CD4-positive, alpha-beta memory T cell (primary cell): ENCODE data around the gene SYCN. TPM values are rescaled to one million over a fixed set of nuclear protein-coding genes. Genes with fewer than 3 reads are reported as not detected.

Experiments
- CTCF ChIA-PET: fragments of 350-600 bp; sonication (Branson Sonifier 250); formaldehyde crosslinking; loops from one replicate; lab custom pipeline; 2021; ENCODE audit warnings: inconsistent platforms; ENCODE audit not compliant: partially characterized antibody; lab: Charles Lee
- POLR2A ChIA-PET: fragments of 350-600 bp; sonication (Branson Sonifier 250); formaldehyde crosslinking; loops from one replicate; lab custom pipeline; 2021; ENCODE audit not compliant: partially characterized antibody; lab: Charles Lee
- DNase-seq, 5 donors: peaks; one replicate each; pipeline versions ENCODE4 v3.0.0 to v3.0.0-alpha.2; 2020 to 2022; ENCODE audit warnings: mixed read lengths in 1 of 5
- H3K27ac ChIP-seq: one replicate; pipeline ENCODE4 v1.7.0; 2013; ENCODE audit warnings: low read depth, low read length
- H3K27me3 ChIP-seq: 2 replicates; pipeline ENCODE4 v1.7.0; 2013; ENCODE audit warnings: mild to moderate bottlenecking, low read length, moderate library complexity; ENCODE audit not compliant: insufficient read depth
- H3K36me3 ChIP-seq: 2 replicates; pipeline ENCODE4 v1.7.0; 2013; ENCODE audit warnings: mild to moderate bottlenecking, low read length, moderate library complexity; ENCODE audit not compliant: insufficient read depth
- H3K4me1 ChIP-seq: 2 replicates; pipeline ENCODE4 v1.7.0; 2013; ENCODE audit warnings: mild to moderate bottlenecking, low read length, moderate library complexity; ENCODE audit not compliant: insufficient read depth
- H3K4me3 ChIP-seq, 2 donors: one replicate each; pipeline ENCODE4 v1.7.0; 2013; ENCODE audit warnings: low read length in 2 of 2, mild to moderate bottlenecking in 1 of 2
- H3K9me3 ChIP-seq, 2 donors: one replicate each; pipeline ENCODE4 v1.7.0; 2013; ENCODE audit warnings: low read length in 2 of 2, control low read depth in 1 of 2; ENCODE audit not compliant: control insufficient read depth in 1 of 2
- H3K27ac Mint-ChIP-seq, 7 donors: one replicate each; pipeline ENCODE4 v1.8.0; 2020 to 2021; ENCODE audit warnings: mixed read lengths in 7 of 7, mild to moderate bottlenecking in 6 of 7, inconsistent platforms in 3 of 7, moderate library complexity in 3 of 7
- H3K27me3 Mint-ChIP-seq, 2 donors: one replicate each; pipeline ENCODE4 v1.8.0; 2020 to 2021; ENCODE audit warnings: mixed read lengths in 2 of 2
- H3K36me3 Mint-ChIP-seq, 2 donors: one replicate each; pipeline ENCODE4 v1.8.0; 2020 to 2021; ENCODE audit warnings: mixed read lengths in 2 of 2, inconsistent platforms in 1 of 2, mild to moderate bottlenecking in 1 of 2
- H3K4me1 Mint-ChIP-seq, 4 donors: one replicate each; pipeline ENCODE4 v1.8.0; 2020 to 2021; ENCODE audit warnings: mixed read lengths in 4 of 4, mild to moderate bottlenecking in 1 of 4
- H3K4me3 Mint-ChIP-seq, 8 donors: one replicate each; pipeline ENCODE4 v1.8.0; 2020 to 2021; ENCODE audit warnings: mixed read lengths in 8 of 8, mild to moderate bottlenecking in 7 of 8, moderate library complexity in 6 of 8, inconsistent platforms in 3 of 8
- H3K9me3 Mint-ChIP-seq, 8 donors: one replicate each; pipeline ENCODE4 v1.8.0; 2020 to 2021; ENCODE audit warnings: mixed read lengths in 8 of 8, mild to moderate bottlenecking in 5 of 8, inconsistent platforms in 3 of 8, moderate library complexity in 1 of 8
- intact Hi-C: fragments of 100-400 bp; cut with micrococcal nuclease; formaldehyde crosslinking; loops from one replicate; pipeline ENCODE4 v1.15.1; 2023
- polyA plus RNA-seq, 2 donors: library from polyadenylated mRNA; unstranded; fragments of 300-500 nt; fragmentation: Illumina TruSeq; gene quantifications; one replicate each; pipeline ENCODE4 v1.2.3, GENCODE V29; 2021
- total RNA-seq, 2 experiments: library from RNA; stranded (reverse); gene quantifications; one replicate each; pipeline ENCODE4 v1.2.3, GENCODE V29; 2021

Gene SYCN
- total and polyA plus RNA-seq, 4 experiments from 2014 or later, result not detected

DNA sequence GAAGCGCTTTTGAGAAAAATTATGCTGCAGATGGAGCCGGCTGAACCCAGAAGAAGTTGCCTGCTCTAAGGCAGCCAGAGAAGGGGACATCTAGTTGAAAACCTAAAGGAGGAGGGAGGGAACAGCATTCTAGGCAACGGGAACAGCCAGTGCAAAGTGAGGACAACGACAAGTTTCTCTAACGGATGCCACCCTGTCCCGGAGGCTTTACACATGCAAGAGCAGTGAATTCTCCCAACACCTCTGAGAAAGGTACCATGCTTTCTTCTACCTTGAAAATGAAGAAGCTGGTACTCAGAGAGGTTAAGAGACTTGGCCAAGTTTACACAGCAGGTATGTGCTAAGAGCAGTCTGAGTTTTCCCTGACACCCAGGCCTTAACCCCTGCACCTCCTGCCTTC, 34.9 kb upstream of the SYCN start:
- Mint-ChIP-seq H3K27ac (no peak overlapping the region), H3K9me3 (peaks cover 0 to 1% (median 0%) of the 10 kb centered on the region in 8 donors)
- POLR2A ChIA-PET, result no interaction called here

DNA sequence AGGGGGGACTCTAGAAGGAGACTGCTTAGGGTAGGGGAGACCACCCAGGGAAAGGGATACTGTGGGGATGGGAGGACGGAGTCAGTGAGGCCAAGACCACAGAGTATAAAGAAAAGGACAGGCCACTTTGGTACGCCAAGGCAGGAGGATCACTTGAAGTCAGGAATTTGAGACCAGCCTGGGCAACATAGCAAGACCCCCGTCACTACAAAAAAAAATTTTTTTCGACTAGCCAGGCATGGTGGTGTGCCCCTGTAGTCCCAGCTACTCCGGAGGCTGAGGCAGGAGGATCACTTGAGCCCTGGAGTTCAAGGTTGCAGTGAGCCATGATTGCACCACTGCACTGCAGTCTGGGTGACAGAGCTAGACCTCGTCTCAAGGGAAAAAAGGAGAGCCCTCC, 34.1 kb upstream of the SYCN start:
- Mint-ChIP-seq H3K27me3 (no peaks in the 10 kb centered on the region), H3K4me3 (peak overlapping the region in 7 of 8 donors; percentile 67 to 77 (median 75)), H3K9me3 (peaks cover 0 to 1% (median 0%) of the 10 kb centered on the region in 8 donors), H3K27ac (peak overlapping the region; percentile 38 to 87 (median 80)), H3K36me3 (no peaks in the 10 kb centered on the region), H3K4me1 (peaks cover 8 to 32% (median 18%) of the 10 kb centered on the region in 4 donors)
- H3K4me3 ChIP-seq, result no peak overlapping the region
- no peaks in the 10 kb centered on the region for H3K9me3 ChIP-seq
- intact Hi-C loops, result no loop called here
- no peak for DNase-seq
- ChIA-PET CTCF (interaction anchor here (0.6 to 2.1 kb wide), 3 partner anchors 85 to 91 kb away, joined by 3 to 6 read pairs (median 3); no protein-coding TSS in a partner anchor), POLR2A (interaction anchor here (0.8 to 1.4 kb wide), 5 partner anchors 60 to 104 kb away, joined by 3 to 4 read pairs (median 3); partner anchors contain the start of gene SAMD4B)
- H3K27me3 ChIP-seq, result no peaks in the 10 kb centered on the region
- H3K27ac ChIP-seq, result no peak overlapping the region
- H3K36me3 ChIP-seq, result no peaks in the 10 kb centered on the region
- H3K4me1 ChIP-seq, result peaks cover 25% of the 10 kb centered on the region

More for the DNA sequence above, 34.9 kb upstream of the SYCN start:
- Histone ChIP-seq H3K9me3 (no peaks in the 10 kb centered on the region), H3K4me3 (no peak overlapping the region), H3K36me3 (no peaks in the 10 kb centered on the region), H3K27me3 (no peaks in the 10 kb centered on the region), H3K27ac (no peak overlapping the region), H3K4me1 (peaks cover 25% of the 10 kb centered on the region)
- CTCF ChIA-PET, result interaction anchor here (0.6 to 2.1 kb wide), 2 partner anchors 84 to 89 kb away, joined by 3 to 6 read pairs; no protein-coding TSS in a partner anchor
- no peak for DNase-seq
- Mint-ChIP-seq H3K27me3 (no peaks in the 10 kb centered on the region), H3K4me1 (peaks cover 8 to 32% (median 18%) of the 10 kb centered on the region in 4 donors), H3K36me3 (no peaks in the 10 kb centered on the region), H3K4me3 (no peak overlapping the region)
- intact Hi-C loops, result no loop called here

DNA sequence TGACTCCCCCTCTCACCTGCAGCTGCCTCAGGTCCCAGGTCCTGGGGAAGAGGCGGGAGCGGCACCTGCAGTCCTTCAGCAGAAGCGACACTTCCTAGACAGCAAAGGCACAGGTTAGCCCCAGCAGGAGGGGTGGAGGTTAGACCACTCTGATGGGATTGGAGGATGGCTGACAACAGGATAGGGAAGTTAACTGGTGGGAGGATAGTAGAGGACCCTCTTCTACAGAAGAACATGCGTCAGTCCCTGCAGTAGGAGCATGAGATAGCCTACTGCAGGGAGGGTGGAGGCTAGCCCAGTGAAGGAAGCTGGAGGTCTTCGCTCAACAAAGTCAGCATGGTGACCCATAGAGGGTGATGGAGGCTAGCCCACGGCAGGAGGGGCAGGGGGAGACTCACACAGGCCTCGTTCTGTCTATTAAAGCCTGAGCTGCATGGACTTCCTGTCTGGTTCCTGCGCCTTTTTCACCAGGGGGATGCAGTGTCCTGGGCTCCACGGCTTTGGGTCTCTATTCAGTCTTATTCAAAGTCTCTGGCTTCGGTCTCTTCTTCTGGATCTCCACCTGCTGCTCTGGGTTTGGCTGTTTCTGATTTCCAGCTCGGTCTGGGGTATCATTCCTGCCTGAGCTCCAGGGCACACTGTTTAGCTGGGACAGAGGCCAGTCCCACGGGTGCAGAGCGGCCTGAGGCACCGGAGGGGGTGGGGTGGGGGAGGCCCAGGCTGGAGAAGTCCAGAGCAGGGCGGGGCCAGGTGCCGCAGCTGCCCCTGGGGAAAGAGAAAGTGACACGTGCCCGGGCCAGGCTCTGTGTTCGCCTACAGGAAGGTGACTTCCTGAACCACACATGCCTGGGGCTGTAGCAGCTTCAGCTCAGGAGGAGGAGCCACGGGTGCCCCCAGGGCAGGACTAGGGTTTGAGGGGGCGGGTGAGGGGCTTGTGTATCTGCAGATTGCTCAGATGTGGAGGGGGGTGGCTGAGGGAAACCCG, 33.4 kb upstream of the SYCN start:
- Histone ChIP-seq H3K4me1 (peaks cover 25% of the 10 kb centered on the region), H3K4me3 (no peak overlapping the region), H3K36me3 (no peaks in the 10 kb centered on the region), H3K9me3 (no peaks in the 10 kb centered on the region), H3K27ac (no peak overlapping the region), H3K27me3 (no peaks in the 10 kb centered on the region)
- peak overlapping the region; percentile 67 to 77 (median 74) for H3K4me3 Mint-ChIP-seq
- H3K36me3 Mint-ChIP-seq, result no peaks in the 10 kb centered on the region
- POLR2A ChIA-PET, result interaction anchor here (0.8 to 1.4 kb wide), 6 partner anchors 60 to 105 kb away, joined by 3 to 4 read pairs (median 3); partner anchors contain the start of gene SAMD4B
- no peaks in the 10 kb centered on the region for H3K27me3 Mint-ChIP-seq
- H3K4me1 Mint-ChIP-seq, result peaks cover 8 to 32% (median 18%) of the 10 kb centered on the region in 4 donors
- DNase-seq, result peak in 4 of 5 donors; percentile 11 to 58 (median 20)
- CTCF ChIA-PET, result interaction anchor here (1.0 to 2.1 kb wide), 2 partner anchors 90 to 91 kb away, joined by 3 to 6 read pairs; no protein-coding TSS in a partner anchor
- H3K9me3 Mint-ChIP-seq, result peaks cover 0 to 1% (median 0%) of the 10 kb centered on the region in 8 donors
- H3K27ac Mint-ChIP-seq, result peak overlapping the region; percentile 38 to 91 (median 80)
- intact Hi-C loops, result no loop called here

DNA sequence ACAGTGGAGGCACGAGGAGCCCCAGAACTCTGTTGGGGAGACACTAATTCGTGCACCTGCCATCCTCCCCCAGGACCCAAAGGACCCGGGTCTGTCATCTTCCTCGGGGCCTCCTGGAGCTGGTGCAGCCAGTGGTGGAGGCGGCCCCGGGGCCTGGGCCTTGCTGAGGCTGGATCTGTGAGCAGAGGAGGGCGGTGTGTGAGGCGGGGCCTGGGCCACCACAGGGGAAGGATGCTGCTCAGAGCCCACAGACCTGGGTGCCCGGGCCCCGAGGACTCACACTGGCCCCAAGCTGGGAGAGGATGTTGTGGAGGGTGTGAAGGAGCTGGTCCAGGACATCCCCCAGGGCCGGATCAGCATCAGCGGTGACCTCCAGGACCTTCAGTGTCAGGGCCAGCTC, 32.5 kb upstream of the SYCN start:
- POLR2A ChIA-PET, result no interaction called here
- Histone ChIP-seq H3K9me3 (no peaks in the 10 kb centered on the region), H3K27me3 (no peaks in the 10 kb centered on the region), H3K27ac (no peak overlapping the region), H3K4me3 (no peak overlapping the region), H3K4me1 (peaks cover 25% of the 10 kb centered on the region), H3K36me3 (no peaks in the 10 kb centered on the region)
- Mint-ChIP-seq H3K4me1 (peaks cover 8 to 32% (median 18%) of the 10 kb centered on the region in 4 donors), H3K9me3 (peaks cover 0 to 1% (median 0%) of the 10 kb centered on the region in 8 donors), H3K4me3 (peak overlapping the region in 2 of 8 donors; percentile 25 to 31), H3K36me3 (no peaks in the 10 kb centered on the region), H3K27me3 (no peaks in the 10 kb centered on the region), H3K27ac (peak overlapping the region in 4 of 7 donors; percentile 36 to 53 (median 41))
- DNase-seq, result peak in 2 of 5 donors; percentile 7 to 9
- intact Hi-C loops, result no loop called here
- CTCF ChIA-PET, result no interaction called here

DNA sequence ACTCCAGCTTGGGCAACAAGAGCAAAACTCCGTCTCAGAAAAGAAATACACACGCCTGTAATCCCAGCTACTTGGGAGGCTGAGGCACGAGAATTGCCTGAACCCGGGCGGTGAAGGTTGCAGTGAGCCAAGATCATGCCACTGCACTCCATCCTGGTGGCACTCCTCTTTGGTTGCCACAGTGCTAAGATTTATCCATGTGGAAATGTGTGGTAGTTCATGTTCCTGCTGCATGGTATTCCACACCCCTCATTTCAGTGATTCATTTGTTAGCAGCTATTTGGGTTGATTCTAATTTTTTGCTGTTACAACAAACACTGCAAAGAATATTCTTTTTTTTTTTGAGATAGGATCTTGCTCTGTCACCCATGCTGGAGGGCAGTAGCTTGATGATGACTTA, 28.6 kb upstream of the SYCN start:
- intact Hi-C loops, result no loop called here
- Mint-ChIP-seq H3K27me3 (no peaks in the 10 kb centered on the region), H3K27ac (no peak overlapping the region), H3K36me3 (no peaks in the 10 kb centered on the region), H3K4me1 (peaks cover 4 to 18% (median 11%) of the 10 kb centered on the region in 4 donors), H3K4me3 (no peak overlapping the region), H3K9me3 (no peaks in the 10 kb centered on the region)
- DNase-seq, result no peak
- ChIA-PET POLR2A (no interaction called here), CTCF (no interaction called here)
- peaks cover 14% of the 10 kb centered on the region for H3K4me1 ChIP-seq
- H3K27ac ChIP-seq, result no peak overlapping the region
- no peaks in the 10 kb centered on the region for H3K9me3 ChIP-seq
- H3K36me3 ChIP-seq, result no peaks in the 10 kb centered on the region
- H3K27me3 ChIP-seq, result no peaks in the 10 kb centered on the region
- no peak overlapping the region for H3K4me3 ChIP-seq

DNA sequence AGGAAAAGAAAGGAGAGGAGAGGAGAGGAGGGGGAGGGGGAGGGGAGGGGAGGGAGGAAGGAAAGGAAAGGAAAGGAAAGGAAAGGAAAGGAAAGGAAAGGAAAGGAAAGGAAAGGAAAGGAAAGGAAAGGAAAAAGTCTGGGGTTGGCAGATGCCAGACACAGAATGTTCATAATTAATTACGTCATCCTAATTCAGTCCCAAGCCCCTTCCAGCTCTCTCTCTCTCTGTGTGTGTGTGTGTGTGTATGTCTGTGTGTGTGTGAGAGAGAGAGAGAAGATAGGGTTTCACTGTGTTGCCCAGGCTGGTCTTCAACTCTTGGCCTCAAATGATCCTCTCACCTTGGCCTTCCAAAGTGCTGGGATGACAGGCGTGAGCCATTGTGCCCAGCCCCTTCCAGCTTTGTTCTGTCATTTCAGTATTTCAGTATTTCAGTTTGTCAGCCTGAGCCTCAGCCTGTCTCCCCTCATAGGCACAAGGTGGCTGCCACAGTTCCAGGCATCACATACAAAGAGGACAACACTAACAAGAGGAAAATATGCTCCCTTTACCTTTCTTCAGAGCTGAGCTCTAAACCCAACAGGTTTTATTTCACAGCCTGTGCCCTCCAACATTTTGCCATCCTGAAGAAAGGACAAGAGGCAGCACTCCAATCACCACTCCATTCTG, 26.2 kb upstream of the SYCN start:
- ChIA-PET CTCF (no interaction called here), POLR2A (no interaction called here)
- no peaks in the 10 kb centered on the region for H3K27me3 ChIP-seq
- no peaks in the 10 kb centered on the region for H3K36me3 ChIP-seq
- DNase-seq, result no peak
- H3K27me3 Mint-ChIP-seq, result peaks cover 1 to 2% of the 10 kb centered on the region in 2 donors
- H3K4me3 Mint-ChIP-seq, result no peak overlapping the region
- no peaks in the 10 kb centered on the region for H3K36me3 Mint-ChIP-seq
- no peaks in the 10 kb centered on the region for H3K4me1 Mint-ChIP-seq
- intact Hi-C loops, result no loop called here
- H3K9me3 ChIP-seq, result no peaks in the 10 kb centered on the region
- no peak overlapping the region for H3K4me3 ChIP-seq
- H3K27ac ChIP-seq, result no peak overlapping the region
- no peak overlapping the region for H3K27ac Mint-ChIP-seq
- H3K9me3 Mint-ChIP-seq, result no peaks in the 10 kb centered on the region
- no peaks in the 10 kb centered on the region for H3K4me1 ChIP-seq
